Vagina (tissue), 2 donors: ENCODE data around the gene RIMS3.

Experiments
- CTCF ChIP-seq, 3 experiments: fragments of 450-650 bp in 2 of 3; fragments of 200-600 bp in 1 of 3; sonication (generic) in 1 of 3; IDR thresholded peaks; one replicate each; pipeline ENCODE4 v1.5.1; 2017 to 2019; ENCODE audit warnings: antibody characterized with exemption in 3 of 3, mild to moderate bottlenecking in 2 of 3, moderate library complexity in 2 of 3
- POLR2A ChIP-seq, 2 donors: fragments of 450-650 bp; IDR thresholded peaks; one replicate each; pipeline ENCODE4 v1.6.1; 2017; ENCODE audit warnings: antibody characterized with exemption in 2 of 2, mild to moderate bottlenecking in 2 of 2, moderate library complexity in 2 of 2
- POLR2AphosphoS5 ChIP-seq, 2 donors: sonication (generic); formaldehyde crosslinking; IDR thresholded peaks; one replicate each; pipeline ENCODE4 v1.9.0; 2017; ENCODE audit warnings: antibody characterized with exemption in 2 of 2, mild to moderate bottlenecking in 2 of 2, low read depth in 1 of 2; ENCODE audit not compliant: insufficient read depth in 1 of 2

DNA sequence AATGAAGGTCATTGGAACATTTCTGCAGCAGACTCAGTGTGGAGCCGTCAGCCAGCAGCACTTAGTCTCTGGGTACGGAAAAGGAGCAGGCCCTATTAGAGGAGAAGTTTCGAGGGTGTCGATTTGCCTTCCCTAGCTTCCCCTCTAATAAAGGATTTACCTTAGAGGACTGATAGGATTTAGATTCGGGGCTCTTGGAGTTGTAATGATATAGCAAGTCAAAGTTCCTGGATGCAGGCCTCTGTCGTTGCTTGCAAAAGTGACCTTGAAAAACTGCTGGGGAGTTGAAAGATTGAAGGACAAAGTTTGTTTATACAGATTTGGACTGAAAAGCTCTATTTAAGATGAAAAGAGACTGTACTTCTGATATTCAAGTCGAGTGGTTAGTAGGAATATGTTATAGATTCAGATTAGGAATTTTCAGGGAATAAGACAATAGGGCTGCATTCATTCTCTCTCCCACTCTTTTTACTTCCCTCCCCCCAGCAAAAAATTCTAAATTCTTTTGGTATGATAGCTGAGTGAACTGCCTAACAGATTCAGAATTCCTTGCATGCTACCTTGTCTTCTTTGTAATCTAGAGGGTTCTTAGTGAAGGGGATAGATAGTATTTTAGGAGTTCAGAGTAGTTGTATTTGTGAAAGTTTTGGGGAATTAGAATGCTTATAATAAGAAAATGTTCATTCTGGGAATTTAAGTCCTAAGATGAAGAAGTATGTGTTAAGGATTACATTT lies 45.3 kb upstream of the RIMS3 start:
- no peak for TF ChIP-seq POLR2AphosphoS5 (IDR thresholded peaks at IDR 0.05; ENCODE audit: insufficient read depth in 1 of 2, low read depth in 1 of 2)
- no peak for TF ChIP-seq CTCF (IDR thresholded peaks at IDR 0.05)
- TF ChIP-seq POLR2A (IDR thresholded peaks at IDR 0.05): no peak
